K562 (cell line): ENCODE data around the gene SMIM36. TPM values are rescaled to one million over a fixed set of nuclear protein-coding genes. Genes with fewer than 3 reads are reported as not detected.
A peak's percentile ranks its signal among the peaks of the same experiment; 100 is the strongest.

Source experiments
- ARID1B ChIP-seq: fragments of 450-650 bp; IDR thresholded peaks from 2 replicates; pipeline ENCODE4 v1.6.1; 2016; ENCODE audit warnings: antibody characterized with exemption, mild to moderate bottlenecking, inconsistent platforms
- ARID2 ChIP-seq: fragments of 450-650 bp; IDR thresholded peaks from 2 replicates; pipeline ENCODE4 v1.6.1; 2017; ENCODE audit warnings: antibody characterized with exemption, mild to moderate bottlenecking
- CC2D1A ChIP-seq: fragments of 450-650 bp; IDR thresholded peaks from 2 replicates; pipeline ENCODE4 v1.6.1; 2017; ENCODE audit warnings: mild to moderate bottlenecking
- DEAF1 ChIP-seq: fragments of 450-650 bp; formaldehyde crosslinking; IDR thresholded peaks from 2 replicates; pipeline ENCODE4 v1.4.0; 2020; ENCODE audit warnings: mild to moderate bottlenecking, moderate library complexity
- FOXK2 ChIP-seq, 2 experiments: fragments of 450-650 bp; IDR thresholded peaks in 1 of 2; conservative IDR thresholded peaks in 1 of 2; 2 replicates each; pipeline ENCODE4 v1.6.1; 2016; ENCODE audit warnings: low read depth in 2 of 2, mild to moderate bottlenecking in 1 of 2
- KLF16 ChIP-seq: IDR thresholded peaks from 2 replicates; pipeline ENCODE4 v1.6.1; 2016; ENCODE audit warnings: antibody characterized with exemption
- MXI1 ChIP-seq: IDR thresholded peaks from 2 replicates; pipeline ENCODE4 v1.6.1; 2011; ENCODE audit warnings: low read depth, mild to moderate bottlenecking, improper control_type of control experiment, low read length
- NEUROD1 ChIP-seq: fragments of 150-350 bp; IDR thresholded peaks from 2 replicates; pipeline ENCODE4 v1.6.1; 2014; ENCODE audit warnings: borderline replicate concordance, low read length, low read depth; ENCODE audit not compliant: partially characterized antibody
- POLR2G ChIP-seq: fragments of 200-400 bp; formaldehyde crosslinking; IDR thresholded peaks from 2 replicates; pipeline ENCODE4 v1.6.1; 2017; ENCODE audit warnings: low read depth, mild to moderate bottlenecking, antibody characterized with exemption, low read length, moderate library complexity
- REST ChIP-seq, 2 experiments: fragments of 450-650 bp; formaldehyde crosslinking in 1 of 2; IDR thresholded peaks; 2 replicates each; pipeline versions ENCODE4 v1.4.0 to v1.6.1; 2014 to 2020; ENCODE audit warnings: mild to moderate bottlenecking in 2 of 2, borderline replicate concordance in 1 of 2, low read depth in 1 of 2
- SMC3 ChIP-seq: conservative IDR thresholded peaks from 2 replicates; pipeline ENCODE4 v1.6.1; 2011; ENCODE audit warnings: low read depth, low read length, improper control_type of control experiment; ENCODE audit not compliant: insufficient read depth
- TRIM24 ChIP-seq, 2 experiments: fragments of 450-650 bp; IDR thresholded peaks; 2 replicates each; pipeline ENCODE4 v1.6.1; 2016
- TRIM25 ChIP-seq: fragments of 450-650 bp; IDR thresholded peaks from 2 replicates; pipeline ENCODE4 v1.7.0; 2016; ENCODE audit warnings: borderline replicate concordance
- ZNF436 ChIP-seq: fragments of 250-450, 450-650 bp; sonication (Bioruptor Pico); formaldehyde crosslinking; IDR thresholded peaks from 2 replicates; pipeline ENCODE4 v1.7.0; 2020; ENCODE audit warnings: mild to moderate bottlenecking
- polyA plus RNA-seq, 8 experiments: library from polyadenylated mRNA; depleted of rRNA in 4 of 8; stranded (reverse) in 5 of 8; unstranded in 3 of 8; fragments of >200 nt; fragmentation: Nextera tagmentation in 2 of 8; fragmentation: Illumina TruSeq in 1 of 8; extraction: Ambion mirVana in 2 of 8; extraction: Trizol in 1 of 8; gene quantifications; 2 replicates each; pipeline versions ENCODE4 v1.2.1 to v1.2.3, GENCODE V29; 2011 to 2014; ENCODE audit warnings: inconsistent platforms in 1 of 8, missing spikeins in 1 of 8
- total RNA-seq, 7 experiments: library from RNA; depleted of rRNA in 6 of 7; stranded (reverse); fragments of >200 nt in 6 of 7; fragmentation: Illumina TruSeq in 2 of 7; extraction: Trizol in 2 of 7; gene quantifications; 2 replicates each; pipeline versions ENCODE4 v1.2.1 to v1.2.3, GENCODE V29; 2011 to 2021; ENCODE audit warnings: low replicate concordance in 1 of 7

SMIM36 gene
- total and polyA plus RNA-seq, 9 of the 15 experiments (the other 6 are each of a cell fraction or from before 2014, with no cell fraction given), result not detected

- TF ChIP-seq REST (IDR thresholded peaks at IDR 0.05; ENCODE audit: borderline replicate concordance), result peak; percentile 71
- no peak for TF ChIP-seq REST (CRISPR knock-in tag; IDR thresholded peaks at IDR 0.05; ENCODE audit: low read depth)
- peak; percentile 50; the same call in 1 of the 2 replicates for TF ChIP-seq CC2D1A
- 0 out of 4 replicates have a peak, but pooled peaks of 1 of the 2 experiments have one; percentile 33 for TF ChIP-seq FOXK2 (conservative IDR thresholded peaks at IDR 0.05 in 1 of 2, IDR thresholded peaks at IDR 0.05 in 1 of 2; ENCODE audit: low read depth in 2 of 2)
- no peak for TF ChIP-seq NEUROD1
- no peak for TF ChIP-seq ZNF436 (CRISPR knock-in tag)
- TF ChIP-seq TRIM25, result no peak
- peak; percentile 75 for TF ChIP-seq SMC3
- TF ChIP-seq POLR2G, result no peak
- TF ChIP-seq KLF16, result peak; percentile 47; the same call in 1 of the 2 replicates
- TF ChIP-seq MXI1, result no peak
- TF ChIP-seq ARID2, result peak; percentile 49; the same call in 1 of the 2 replicates
- peak; percentile 74 for TF ChIP-seq DEAF1 (CRISPR knock-in tag)
- TF ChIP-seq ARID1B, result no peak
- TF ChIP-seq TRIM24 (IDR thresholded peaks at IDR 0.05), result no peak
These were observed 2.8 kb upstream of the SMIM36 start (continued) for GRCh38 chr17:55513885-55514590.
